ENCODE results near the gene SVIL.

- TF ChIP-seq SUZ12 (IDR thresholded peaks at IDR 0.05; ENCODE audit: extremely low read depth, insufficient read depth, insufficient read length) (no peak), ZNF274 (IDR thresholded peaks at IDR 0.05; ENCODE audit: low read depth, low read length) (no peak)
Observed at GRCh38 chr10:29517352-29517923, 117.3 kb downstream of the SVIL start.
